HG02973 (cell line): ENCODE measurements around the gene MICAL3.

ENCODE experiments used
- ATAC-seq: cut with Tn5 transposase; IDR thresholded peaks from one replicate; pipeline ENCODE4 v1.9.1; 2021; ENCODE audit warnings: moderate library complexity; ENCODE audit not compliant: unreplicated experiment

The MICAL3 gene

DNA sequence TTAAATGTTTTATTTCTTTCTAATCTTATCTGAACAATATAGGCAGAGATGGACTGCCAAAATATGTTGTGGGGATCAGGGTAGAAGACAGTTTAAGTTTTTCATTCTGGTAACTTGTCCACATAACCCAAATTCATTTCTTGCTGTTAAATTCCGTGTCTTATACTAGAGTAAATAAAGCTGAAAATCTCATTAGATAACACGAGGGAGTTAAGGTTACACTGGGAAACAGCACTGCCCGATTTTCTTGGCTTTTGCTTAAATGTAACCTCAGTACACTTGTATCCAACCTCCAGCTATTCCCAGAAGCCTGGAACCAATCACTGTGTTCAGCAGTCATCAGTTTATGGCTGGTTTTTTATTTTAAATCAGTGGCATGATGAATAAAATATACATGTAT is 48.2 kb downstream of the MICAL3 start:
- ATAC-seq = no peak

DNA sequence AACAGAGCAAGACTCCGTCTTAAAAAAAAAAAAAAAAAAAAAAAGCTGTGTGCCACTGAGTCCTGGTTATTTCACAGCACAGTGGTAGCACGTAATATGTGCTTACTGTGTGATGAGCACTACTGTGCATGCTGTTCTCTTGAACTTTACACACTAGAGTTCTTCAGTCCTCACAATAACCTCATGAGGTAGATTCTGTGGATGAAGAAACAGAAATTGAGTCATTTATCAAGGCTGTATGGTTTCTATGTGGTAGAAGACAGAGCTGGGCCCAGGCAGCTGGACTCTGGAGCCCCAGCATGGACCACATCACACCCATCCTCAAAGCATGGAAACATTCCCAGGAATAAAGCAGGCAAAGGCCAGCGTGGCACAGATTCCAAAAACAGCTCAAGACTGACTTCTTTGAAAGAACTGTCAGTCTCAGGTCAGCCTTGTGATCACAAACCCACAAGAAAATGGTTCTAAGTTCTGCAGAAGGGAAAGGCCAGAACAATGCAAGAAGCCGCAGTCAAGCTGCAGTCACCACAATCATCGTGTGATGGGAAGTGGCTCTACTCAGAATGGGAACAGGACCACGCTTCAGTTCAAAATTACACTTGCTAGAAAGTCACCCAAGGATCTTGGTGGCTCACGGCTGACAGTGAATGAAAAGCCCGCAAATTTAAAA is 49.5 kb downstream of the MICAL3 start:
- ATAC-seq = no peak

DNA sequence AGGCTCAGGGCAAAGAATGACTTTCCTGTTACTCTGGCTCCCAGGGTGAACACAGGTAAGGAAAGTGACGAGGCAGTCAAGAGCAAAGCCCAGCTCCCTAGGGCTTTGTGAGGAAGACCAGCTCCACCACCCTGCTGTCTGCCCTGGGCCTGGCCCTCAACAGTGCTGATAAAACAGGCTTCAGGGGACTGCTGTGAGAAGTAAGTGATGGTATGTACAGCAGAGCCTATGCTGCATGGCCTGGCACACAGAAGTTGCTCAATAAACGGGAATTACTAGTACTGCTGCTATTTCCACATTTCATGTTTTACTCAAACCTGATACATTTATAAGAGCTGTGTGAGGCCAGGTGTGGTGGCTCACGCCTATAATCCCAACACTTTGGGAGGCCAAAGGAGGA is 50.3 kb downstream of the MICAL3 start:
- no peak for ATAC-seq

DNA sequence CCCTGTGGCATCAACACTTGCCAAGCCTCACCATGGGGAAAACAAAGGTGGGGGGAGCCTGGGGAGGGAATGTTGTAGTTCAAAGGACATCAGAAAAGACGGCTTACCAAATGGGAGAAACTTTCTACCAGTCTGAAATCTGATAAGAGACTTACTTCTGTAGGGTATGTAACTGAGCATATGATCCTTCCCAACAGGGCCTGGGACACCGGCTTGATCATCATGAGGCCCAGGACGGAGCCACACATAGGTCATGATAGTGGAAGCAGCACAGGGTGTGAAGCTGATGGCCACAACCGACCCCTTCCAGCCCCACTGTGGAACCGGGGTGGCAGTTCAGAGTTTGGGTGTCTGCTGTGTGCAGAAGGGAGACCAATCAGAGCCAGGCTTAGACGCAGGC is 51.1 kb downstream of the MICAL3 start:
- no peak for ATAC-seq

DNA sequence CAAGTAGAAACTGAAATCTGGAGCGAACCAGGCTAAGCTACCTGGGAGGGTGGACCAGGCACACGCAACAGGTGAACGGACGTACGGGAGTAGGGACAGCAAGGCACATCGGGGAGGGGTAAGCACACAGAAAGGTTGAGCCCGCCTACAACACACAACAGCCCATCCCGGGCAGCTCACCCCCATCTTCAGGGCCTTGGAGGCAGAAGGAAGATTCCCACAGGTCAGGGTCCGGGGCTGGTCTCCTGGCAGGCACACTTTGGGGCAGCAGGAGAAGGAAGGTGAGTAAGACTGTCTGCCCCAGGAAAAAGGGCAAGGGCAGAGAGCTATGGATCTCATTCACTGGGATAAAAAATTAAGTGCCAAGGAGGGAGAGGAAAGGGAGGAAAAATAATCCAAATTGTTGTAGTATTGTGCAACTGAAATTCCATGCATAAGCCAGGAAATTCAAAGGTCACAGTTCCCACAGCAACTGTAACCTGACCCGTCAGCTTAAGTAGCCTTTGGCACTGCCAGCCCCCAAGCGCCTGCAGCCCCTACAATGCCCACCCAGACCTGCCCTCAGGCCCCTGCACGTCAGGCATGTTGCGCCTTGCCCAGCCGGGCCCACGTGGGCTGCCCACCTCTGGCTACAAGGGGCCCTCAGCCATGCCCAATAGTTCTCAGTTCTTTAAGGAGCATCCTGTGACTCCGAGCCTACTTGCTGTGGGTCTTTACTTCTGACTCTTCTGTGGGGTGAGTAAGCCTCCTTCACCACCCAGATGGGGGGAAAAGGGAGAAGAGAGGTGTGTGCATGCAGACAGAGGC is 51.8 kb downstream of the MICAL3 start:
- no peak for ATAC-seq

DNA sequence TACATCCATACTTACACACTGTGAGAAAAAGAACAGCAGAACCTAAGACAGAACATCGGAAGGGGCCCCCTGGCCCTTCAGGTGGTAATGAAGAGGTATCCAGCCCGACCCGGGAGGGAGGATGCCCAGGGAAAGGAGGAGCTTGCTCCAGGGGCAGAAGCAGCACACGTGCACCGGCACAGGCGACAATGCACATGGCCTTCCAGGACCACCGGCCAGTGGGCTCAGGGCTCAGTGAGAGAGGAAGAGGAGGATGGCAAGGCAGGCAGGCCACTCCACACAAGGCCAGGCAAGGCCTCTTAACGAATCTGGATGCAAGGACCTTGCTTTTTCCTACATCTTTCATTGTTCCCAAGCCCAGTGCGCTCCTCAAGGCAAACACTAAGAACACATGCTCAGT is 52.6 kb downstream of the MICAL3 start:
- no peak for ATAC-seq

DNA sequence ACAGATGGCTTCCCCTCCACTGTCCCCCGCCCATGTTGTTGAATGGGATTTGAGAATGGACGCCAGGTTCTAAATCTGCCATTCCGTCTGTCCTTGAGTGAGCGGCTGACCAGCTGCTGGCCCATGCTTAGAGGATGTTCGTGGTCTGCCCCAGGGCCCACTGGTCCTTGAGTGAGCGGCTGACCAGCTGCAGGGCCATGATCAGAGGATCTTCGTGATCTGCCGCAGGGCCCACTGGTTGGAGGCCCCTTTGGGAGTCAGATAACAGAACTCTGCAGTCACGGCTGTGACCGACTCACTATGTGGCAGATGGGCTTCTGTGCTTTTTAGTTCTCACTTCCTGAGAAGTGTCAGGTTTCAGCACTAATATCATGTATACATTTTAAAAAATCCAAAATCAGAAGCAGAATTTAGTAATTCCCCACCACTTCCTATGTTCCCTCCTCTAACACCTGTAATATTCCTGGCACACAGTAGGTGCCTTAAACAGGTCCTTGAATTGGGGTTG is 54.1 kb downstream of the MICAL3 start:
- ATAC-seq = no peak

DNA sequence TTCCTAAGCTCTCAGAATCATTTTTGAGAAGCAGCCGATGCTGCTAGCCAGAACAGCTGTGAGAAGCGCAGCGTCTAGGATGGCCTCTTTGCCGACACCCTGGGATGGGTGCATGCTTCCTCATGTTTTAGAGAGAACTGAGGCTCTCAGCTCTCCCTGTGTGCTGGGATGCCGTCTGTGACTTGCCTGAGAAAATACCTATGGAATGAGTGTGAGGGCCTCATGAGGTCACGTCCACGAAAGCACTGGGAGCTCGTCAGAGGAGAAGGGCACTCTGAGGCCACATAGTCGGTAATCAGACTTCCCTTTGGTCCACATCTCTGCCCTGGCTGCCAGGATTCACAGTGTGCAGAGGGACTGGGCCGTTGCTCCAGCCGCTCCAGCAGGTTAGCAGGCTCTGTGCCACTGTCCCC is 54.7 kb downstream of the MICAL3 start:
- ATAC-seq = no peak

DNA sequence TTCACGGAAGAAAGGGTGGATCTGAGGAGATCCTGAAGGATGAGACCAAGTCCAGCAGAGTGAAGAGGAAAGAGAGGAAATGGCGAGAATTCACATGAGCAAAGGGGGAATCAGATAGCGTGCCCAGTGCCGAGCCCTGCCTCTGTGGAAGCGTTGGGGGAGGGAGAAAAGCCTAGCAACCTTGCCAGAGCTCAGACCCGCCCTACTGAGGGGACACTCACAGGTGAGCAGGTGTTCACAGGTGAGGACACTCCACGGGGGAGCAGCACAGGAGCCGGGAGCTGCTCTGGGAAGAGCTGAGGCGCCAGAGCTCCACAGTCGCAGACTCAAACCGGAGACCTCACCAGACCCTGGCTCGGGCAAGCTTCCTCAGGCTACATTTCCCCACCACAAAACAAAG is 56.2 kb downstream of the MICAL3 start:
- ATAC-seq = no peak

DNA sequence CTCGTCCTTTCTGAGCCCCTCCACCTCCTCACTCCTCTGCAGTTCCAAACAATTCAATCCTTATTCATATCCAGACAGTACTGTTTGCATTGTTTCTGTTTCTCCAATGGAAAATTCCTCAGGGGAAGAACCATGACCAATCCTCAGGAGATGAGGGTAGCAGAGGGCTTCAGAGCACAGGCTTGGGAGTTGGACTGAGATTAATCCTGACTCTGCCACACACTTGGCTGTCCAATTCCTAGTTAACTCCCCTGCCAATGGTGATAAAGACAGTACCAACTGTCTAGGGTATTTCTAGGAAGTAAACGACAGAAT is 58.0 kb downstream of the MICAL3 start:
- no peak for ATAC-seq

DNA sequence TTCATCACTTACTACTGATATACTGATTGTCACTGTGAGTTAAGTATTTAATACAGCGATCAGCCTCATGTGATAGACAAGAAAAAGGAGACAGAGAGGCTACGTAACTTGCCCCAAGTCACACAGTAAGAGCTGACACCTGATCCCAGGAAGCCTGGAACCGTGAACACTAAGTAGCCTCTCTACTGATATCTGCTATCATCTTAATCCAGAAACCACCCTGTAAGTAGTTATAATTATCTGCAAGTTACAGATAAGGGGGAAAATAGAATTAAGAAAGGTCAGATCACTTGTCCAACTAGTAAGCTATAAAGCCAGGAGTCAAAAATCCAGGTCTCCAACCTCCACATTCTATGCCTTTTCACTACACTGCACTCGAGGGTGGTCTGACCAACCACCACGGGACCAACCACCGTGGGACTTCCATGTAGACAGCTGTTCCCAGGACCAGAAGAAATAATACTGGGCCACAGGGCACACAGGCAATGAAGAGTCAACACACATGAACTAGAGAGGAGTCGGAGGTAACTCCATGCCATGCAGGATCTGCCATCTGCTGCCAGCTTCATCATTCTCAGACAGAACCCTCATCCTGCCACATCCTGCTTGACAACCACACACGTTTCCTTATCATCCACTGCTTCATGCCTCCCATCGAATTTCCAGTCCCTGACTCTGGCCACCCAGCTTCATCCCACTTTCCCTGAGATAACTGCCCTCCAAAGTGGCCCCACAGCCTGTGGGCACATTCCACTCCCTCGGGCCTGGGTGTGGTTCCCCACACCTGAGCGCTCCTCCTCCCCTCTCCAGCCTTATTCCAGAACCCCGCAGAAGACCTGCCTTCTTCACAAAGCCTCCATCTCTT is 58.6 kb downstream of the MICAL3 start:
- no peak for ATAC-seq

DNA sequence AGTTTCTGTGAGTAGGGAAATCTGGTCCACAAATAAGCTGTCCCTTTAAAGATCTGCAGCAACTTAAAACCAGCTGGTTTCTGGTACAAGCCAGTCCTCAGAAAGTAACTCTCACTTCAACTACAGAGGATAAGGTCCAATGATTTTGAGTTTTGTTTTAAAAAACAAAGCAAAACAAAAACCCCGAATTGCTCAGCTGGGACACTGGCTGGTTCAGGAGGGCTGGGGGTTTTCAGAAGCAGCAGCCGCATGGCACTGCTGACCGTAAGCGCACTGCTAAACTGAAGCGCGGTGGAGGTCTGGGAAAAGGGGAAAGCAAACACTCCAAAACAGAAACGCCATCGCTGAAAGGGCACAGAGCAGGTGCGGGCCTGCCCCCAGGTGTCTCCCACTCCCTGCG is 59.7 kb downstream of the MICAL3 start:
- ATAC-seq = peak; percentile 82

DNA sequence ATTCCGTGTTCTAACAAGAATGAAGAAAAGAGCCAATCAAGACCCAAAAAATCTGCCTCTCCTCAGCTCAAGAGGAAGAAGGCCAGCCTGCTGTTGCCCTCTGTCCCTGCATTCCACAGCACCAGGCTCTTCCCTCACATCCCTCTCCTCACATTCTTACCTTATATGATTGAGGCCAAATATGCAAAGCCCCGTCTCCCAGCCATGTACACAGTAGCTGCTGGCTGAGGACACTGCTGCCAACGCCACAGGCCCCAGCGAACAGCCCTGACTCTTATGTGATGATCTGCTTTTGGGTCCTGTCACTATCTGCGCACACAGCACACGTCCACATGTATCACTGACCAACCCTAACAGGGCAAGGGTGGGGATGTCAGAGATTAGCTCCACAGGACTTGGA is 60.2 kb downstream of the MICAL3 start:
- peak; percentile 36 for ATAC-seq

DNA sequence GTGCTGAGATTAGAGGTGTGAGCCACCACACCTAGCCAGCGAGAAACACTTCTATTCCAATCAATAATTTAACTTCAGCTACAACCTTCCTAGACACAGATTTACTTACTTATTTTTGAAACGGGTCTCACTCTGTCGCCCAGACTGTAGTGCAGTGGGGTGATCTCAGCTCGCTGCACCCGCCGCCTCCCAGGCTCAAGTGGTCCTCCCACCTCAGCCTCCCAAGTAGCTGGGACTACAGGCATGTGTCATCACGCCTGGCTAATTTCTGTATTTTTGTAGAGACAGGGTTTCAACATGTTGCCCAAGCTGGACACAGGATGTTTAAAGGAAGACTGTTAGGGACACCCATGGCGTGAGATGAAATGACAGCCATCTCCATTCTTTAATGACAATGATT is 61.3 kb downstream of the MICAL3 start:
- ATAC-seq = no peak

DNA sequence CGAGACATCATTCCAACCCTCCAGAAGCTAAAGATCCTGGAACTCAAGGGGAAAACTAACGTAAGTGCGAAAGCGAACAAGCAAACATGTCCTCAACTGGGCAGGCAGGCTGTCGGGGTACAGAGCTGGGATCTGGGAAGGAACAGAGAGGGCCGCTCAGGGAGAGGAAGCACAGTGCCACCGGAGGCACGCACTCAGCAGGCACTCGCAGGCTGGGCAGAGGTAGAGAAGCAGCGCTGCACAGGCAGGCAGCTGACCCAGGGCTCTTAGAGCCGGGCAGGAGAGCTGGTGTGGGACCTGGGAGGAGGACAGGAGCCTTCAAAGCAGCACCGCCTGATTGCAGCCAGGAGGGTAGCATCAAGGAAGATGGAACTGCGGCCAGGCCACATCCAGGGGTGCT is 62.2 kb downstream of the MICAL3 start:
- ATAC-seq = no peak

DNA sequence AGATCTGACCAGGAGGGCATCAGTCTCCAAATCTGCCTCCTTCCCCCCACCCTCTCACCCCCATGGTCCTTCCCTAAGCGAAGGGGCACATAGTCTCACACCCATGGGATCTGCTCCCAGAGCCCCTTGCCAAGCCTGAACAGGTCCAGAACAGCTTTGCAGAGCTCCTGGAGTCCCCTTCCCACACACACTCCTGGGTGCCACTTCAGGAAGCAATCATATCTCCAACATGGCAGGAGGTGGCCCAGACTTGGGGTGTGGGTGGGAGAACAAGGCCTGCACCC is 63.0 kb downstream of the MICAL3 start:
- ATAC-seq = no peak

DNA sequence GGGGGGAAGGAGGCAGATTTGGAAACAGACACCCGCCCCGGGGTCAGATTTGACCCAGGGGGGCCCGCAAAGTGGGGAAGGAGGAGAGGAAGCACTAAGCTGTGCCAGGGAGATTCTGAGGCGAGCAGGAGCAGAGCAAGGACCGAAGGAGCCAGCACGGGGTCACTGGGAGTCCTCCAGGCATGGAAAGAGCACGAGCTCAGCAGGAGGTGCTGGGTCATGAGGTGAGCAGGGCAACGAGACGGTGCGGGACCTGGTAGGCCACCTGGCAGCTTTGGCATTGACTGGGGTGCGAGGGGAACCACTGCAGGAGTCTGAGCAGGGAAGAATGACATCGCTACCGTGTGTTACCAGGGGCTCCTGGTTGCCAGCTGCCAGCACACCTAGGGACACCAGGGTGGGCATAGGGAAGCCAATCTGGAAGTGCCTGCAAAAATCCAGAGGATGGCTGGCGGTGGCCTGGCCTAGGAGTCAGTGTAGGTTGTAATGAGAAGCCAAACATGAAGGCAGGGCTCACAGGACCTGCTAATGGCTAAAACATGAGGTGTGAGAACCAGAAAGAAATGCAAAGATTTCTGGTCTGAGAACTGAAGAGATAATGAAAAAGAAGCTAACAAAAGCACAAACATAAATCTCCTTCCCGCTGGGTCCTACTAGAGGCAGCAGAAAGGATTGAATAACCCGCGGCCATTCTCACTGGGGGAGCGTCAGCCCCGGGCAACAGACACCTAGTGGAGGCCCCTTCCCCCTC is 63.5 kb downstream of the MICAL3 start:
- no peak for ATAC-seq

DNA sequence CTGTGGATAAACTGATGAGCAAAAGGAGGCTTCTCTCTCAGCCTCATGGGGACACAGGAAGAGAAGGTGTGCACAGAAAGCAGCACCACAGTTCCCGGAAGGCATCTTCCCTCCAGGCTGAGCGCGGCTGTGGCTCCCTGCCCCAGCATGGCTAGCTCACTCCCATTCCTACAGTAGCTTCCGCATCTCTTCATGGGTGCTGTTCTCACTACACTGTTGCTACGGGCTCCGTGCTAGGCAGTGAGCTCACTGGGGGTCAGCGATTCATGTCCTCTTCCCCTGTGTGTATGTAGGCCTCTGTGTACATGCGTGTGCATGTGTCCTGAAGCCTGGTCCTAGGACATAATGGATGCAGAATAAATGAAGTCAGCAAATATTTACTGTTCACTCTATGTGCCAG is 64.3 kb downstream of the MICAL3 start:
- no peak for ATAC-seq

DNA sequence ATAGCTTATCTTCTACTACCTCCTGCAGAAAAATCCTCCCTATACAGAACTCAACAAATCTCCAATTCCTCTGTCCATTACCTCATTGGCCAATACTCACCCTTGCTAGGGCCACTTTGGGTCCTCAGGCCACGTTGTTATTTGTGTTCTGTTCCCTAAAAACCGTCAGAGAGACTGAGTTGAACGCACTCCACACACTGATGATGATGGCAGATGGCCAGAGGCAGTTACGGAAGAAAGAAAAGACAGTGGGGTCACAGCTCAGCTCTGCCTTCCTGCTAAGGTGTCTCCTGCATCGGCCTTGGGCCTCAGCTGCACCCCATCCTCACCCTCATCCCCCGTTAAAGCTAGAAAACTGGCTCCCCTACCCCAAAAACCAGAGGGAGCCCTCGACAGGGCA is 66.2 kb downstream of the MICAL3 start:
- ATAC-seq = no peak

DNA sequence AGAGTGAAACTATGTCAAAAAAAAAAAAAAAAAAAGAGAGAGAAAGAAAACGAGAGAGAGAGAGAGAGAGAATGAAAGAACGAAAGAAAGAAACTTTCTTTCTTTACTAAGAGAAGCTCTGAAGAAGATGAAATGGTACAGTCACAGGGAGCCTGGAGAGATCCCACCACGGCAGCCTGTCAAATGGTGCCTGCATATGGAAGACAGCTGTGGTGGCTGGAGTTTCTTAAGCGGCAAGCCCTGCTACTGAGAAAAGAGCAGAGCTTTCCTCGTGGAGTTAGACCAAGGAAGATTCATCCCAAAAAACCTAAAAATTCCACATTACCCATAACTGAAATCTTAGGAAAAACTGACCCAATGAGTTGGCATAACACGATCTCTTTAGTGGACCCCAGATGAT is 66.7 kb downstream of the MICAL3 start:
- ATAC-seq = no peak

DNA sequence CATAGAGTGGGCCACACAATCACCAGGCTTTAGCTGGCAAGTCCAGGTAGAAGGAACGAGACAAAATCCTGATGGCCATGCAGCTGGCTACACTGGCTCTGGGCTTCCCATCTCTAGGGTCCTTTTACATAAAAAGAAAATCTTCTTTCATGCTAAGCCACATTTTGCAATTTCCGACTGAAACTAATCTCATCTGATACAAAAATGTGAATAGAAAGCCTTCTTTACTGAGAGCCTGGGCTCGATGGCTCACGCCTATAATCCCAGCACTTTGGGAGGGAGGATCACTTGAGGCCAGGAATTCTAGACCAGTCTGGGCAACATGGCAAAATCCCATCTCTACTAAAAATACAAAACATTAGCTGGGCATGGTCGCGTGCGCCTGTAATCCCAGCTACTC is 67.2 kb downstream of the MICAL3 start:
- no peak for ATAC-seq
